NCI-H2029 (cell line): Measurements from ENCODE around the gene LY6G5C.

Experiments
- DNase-seq: peaks from one replicate; lab custom pipeline; 2025; lab: John Stamatoyannopoulos, UW

LY6G5C gene

DNA sequence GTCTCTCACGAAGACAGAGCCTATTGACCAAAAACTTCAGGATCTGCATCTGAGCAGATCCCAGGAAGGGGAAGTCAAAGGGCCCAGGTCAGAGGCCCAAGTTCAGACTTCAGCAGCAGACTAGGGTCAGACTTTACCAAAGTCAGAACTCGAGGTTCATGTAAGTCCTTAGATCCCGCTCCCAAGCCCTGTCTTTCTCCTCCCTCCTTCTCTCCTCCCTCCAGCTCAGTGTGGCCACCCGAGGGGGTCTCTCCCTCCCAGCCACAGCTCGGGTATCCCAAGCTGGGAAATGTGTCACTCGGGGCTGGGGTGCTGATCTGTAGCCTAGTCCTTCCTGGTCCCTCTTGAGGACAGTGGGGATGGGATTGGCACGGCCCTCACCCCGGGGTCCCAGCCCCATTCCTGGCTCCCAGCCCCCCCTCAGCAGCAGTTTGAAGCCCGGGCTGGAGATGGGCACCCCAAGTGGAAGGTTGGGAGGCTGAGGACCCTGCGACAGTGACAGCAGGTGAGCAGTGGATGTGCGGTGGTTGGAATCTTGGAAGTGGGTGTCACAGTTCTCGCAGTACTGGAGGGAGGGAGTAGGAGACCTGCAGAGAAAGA is 18.6 kb downstream of the LY6G5C start:
- no peak for DNase-seq

DNA sequence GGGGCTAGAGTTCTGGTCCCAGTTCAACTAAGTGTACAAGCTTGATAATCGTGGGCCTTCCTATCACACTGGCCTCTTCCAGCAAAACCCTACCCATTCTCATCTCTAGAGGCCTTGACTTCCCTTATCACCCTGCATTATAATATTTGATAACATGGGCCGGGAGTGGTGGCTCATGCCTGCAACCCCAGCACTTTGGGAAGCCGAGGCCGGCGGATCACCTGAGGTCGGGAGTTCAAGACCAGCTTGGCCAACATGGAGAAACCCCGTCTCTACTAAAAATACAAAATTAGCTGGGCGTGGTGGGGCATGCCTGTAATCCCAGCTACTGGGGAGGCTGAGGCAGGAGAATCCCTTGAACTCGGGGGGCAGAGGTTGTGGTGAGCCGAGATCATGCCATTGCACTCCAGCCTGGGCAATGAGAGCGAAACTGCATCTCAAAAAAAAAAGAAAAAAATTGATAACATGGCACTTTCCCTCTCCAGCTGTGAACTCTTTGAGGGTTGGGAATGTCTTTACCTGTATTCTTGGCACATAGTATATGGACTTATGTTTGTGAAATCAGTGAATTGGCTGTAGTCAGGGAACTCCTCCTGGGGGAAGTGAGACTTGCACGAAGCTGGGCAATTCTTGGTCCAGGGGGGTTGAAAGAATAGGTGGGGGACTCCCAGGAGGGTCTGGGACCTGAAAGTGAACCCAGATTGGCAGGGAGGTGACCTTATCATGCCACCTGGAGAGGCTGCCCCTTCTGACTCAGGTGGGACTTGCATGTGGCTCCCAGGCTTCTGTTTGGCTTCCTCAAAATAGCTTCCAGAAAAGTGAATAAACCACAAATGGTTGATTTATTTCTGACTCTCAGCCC is 19.4 kb downstream of the LY6G5C start:
- no peak for DNase-seq

DNA sequence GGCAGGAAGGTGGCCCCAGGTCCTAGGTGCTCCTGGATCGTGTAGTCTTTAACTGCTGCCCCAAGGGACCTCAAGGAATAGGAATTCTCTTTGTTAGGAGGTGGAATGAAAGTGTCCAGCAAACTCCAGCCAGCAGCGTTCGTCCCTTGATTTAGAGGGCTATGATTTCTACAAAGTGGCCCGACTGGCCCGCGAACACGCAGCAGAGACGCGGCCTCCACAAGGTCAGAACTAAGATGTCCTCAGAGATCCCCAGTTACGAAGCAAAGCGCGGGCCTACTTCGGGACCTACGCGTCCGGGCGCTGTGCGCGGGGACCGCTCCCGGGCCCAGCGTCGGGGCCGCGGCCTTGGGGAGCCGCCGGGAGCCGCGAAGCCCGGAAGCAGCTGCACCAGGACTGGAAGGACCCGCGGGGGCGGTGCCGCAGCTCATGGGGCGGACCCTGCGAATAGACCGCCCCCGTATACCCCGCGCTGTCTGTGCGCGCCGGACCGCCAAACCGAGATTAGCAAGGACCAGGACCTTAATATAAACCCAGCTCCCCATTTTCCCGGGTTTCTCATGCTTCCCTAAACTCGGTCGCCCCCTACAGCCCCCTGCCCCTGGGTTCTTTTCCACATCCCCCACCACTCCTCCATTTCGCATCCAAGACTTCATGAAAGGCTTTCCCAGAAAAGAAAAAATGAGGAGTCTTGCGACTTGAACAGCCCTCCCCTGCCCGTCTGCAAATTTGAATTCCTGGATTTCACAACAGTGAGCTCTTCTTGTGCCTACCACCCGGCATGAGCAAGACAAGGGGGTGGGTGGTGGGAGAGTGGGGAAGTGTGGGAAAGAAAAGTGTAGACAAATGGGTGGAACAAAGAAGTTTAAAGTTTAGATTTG is 20.2 kb downstream of the LY6G5C start, which contains the start of gene C6orf47:
TSS of gene C6orf47 (minus strand) at position 398 of the 881 bp plus-strand sequence. CDS start 831 bp downstream, outside the sequence.
- peak; percentile 67 for DNase-seq

DNA sequence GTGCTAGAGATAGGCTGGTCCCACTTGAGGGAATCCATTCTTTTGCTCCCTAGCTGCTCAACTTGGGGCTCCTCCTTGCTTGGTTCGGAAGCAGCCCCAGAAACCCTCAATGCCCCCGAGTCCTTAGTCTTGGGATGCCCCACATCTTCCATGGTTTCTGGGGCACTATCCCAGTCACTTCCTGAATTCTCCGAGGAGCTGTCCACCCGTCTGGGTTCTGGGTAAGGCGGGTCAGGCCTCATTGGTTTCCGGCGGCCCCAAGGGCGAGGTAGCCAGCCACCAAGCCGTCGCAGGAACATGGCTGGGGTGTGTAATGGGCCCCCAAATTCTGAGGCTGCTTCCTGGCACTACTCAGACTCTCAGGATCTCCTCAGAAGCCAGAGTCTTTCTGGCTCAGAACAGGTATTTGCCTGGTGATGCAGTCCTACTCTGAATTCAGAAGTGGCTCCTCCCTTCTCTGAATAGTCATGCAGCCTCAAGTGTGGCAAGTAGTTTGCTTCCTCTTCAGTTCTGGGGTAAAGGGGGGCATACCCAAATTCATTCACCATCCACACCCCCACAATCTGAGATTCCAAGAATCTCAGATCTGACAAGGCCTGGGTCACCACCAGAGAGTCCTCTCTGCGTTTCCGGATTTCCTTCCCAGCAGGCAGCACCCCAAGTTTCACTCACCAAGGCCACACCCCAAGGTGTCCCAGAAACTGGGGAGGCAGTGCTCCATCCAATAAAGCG is 21.1 kb downstream of the LY6G5C start:
- no peak for DNase-seq

DNA sequence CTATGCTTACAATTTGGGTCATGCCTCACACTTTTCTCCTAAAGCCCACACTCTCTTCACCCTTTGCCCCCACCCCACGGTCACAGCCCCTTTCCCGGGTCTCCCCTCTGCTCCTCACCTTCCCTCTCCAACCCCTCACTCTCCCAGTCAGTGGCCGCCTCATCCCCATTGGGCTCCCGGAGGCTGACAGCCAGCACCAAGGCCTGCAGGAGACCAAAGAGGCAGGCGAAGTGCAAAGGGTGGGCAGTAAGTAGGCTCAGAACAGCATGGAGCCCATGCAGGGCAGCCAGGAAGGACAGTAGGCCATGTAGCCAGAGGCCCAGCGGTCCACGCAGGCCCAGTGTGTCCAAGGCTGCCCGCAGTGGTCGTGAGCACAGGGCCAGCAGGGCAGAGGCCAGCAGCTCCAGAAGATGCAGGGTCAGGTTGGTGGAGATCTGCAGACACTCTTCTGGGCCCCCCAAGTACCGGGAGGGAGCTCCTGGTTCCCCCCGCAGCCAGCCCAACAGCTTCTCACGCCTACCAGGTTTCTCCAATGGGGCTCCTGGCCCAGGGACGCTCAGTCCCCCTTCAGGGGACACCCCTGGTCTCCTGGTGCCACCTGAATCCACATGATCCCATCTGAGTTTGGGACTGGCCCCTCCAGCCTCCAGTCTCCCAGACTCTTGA is 21.8 kb downstream of the LY6G5C start:
- no peak for DNase-seq

DNA sequence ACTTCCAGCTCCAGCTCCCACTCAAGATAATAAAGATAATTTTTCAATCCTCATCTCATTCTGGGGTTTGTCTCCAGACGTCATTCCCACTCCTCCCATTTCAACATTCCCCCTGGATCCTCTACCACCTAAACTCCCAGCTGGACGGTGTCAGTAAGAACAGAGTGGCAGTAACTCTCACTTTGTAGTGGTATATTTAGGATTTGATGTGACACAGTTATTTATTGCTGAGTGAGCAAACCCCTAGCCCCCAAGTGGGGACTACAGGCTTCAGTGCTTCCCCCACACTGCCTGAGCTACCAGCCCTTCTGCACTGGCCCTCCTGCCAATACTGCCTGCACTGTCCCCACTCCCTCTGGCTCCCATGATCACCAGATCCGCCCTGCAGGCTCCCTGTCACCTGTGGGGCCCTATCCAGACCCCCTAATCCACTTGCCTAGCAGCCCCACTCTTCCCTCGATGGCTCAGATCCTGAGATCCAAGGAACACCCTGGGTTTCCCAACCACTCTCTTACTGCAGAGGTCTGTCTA is 22.6 kb downstream of the LY6G5C start:
- no peak for DNase-seq

DNA sequence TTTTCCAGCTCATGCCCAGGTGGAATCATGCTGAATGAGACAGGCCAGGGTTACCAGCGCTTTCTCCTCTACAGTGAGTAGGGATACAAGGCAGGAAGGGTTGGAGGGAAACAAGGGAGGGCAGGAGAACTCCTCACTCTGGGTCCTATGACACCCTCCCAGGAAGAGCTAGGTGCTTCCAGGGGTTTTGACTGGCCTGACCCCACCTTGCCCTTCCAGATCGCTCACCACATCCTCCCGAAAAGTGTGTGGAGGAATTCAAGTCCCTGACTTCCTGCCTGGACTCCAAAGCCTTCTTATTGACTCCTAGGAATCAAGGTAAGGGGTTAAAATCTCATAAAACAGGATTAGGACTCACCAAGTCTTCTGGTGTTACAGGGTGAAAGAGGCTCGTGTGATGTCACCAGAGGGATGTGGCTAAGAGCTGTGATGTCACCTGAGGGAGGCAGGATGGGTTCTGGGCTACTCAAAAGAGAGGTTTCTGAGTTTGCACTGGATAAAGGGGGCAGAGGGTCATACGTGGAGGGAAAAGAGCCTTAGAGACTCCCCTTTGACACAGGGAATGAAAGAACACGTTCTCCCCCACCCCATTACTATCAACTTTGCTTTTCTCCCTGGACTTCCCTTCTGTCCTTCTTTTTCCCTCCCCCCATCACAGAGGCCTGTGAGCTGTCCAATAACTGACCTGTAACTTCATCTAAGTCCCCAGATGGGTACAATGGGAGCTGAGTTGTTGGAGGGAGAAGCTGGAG is 23.3 kb downstream of the LY6G5C start:
- DNase-seq = no peak

DNA sequence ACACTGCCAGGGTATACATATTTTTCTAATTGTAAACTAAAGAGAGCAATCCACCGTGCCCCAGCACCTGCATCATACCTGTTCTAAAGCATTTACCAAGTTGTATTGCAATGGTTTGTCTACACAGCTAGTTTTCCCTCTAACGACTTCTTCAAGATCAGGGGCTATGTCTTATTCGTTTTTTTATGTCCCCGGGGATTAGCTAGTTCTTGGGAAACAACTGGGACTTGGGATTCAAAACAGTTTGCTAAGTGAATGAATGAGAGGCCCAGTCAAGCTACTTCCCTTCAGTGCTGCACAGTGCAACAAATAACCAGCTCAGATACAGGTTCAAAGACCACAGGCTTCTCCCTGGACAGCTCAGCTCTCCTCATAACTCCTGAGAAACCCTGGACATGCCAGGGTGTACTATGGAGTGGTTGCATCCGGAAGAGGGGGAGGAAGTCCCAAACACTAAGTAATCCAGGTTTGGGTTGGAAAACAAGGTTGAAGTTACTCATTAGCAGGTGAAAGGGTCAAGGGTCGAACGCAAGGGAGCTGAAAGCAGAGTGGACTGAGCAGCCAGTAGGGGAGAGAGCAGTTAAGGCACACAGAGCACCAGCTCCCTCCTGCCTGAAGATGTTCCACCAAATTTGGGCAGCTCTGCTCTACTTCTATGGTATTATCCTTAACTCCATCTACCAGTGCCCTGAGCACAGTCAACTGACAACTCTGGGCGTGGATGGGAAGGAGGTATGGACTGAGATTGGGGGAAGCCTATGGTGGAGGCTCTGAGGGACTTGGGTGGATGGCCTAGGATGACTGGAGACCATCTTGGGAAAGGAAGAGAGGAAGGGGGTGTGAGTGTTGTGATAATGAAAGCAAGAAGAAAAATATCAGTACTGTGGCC is 25.3 kb downstream of the LY6G5C start, which contains the start of gene APOM:
TSS of gene APOM (plus strand) at position 546 of the 889 bp plus-strand sequence. CDS start at position 619, 73 bp downstream.
- DNase-seq = no peak

DNA sequence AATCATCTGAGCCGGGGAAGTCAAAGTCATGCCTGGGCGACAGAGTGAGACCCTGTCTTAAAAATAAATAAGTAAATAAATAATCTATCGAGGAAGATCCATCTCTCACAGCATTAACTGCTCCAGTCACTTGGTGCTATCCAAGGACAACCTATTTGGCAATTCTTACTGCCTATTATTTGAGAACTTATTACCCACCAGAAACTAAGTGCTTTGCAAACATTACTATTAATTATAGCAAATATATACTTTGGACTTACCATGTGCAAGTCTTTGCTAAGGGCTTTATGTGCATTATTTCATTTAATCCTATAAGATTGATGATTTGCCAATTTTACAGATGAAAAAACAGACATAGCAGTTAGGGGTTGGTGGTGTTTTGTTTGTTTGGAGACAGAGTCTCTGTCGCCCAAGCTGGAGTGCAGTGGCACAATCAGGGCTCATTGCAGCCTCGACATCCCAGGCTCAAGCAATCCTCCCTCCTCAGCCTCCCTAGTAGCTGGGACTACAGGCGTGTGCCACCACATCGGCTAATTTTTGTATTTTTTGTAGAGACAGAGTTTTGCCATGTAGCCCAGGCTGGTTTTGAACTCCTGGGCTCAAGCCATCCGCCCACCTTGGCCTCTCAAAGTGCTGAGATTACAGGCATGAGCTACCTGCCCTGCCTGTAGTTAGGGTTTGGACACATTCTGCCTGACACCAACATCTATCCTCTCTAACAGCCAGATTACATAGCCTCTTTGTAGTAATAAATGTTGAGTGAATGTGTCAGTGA is 26.1 kb downstream of the LY6G5C start:
- no peak for DNase-seq

DNA sequence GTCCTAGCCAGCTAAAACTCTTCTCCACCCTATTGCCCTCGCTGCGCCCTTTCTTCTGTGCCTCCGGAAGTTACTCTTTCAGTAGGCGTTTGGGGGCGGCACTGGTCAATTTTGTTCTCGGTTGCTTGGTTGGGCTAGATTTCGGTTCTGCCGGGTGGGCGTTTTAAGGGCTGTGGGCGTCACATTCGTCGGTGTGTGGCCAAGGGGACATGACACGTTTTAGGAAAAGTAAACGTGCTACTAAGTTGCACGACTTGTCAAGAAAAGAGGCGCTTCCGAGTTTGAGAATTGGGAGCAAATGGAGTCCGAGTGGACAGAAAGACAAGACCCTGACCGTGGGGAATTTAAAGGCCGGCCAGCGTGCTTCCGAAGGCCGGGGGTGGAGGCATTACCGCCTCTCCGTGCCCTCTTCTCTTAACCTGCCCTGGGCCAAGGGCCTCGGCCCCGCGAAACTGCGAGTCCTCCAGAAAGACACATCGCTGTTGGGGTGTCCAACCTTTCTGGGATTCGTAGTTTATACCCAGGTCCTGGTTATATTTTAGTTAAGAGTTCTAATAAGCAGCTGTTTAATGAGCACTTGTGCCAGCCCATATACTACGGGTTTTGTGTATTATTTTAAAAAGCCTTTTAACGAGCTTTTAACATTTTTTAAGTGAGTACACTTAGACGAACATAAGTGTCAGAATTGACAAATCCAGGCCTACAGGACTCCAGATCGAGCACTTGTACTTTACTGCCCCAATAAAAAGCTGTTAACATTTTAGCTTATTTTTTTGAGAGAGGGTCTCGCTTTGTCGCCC is 27.7 kb downstream of the LY6G5C start:
- peak; percentile 95 for DNase-seq

DNA sequence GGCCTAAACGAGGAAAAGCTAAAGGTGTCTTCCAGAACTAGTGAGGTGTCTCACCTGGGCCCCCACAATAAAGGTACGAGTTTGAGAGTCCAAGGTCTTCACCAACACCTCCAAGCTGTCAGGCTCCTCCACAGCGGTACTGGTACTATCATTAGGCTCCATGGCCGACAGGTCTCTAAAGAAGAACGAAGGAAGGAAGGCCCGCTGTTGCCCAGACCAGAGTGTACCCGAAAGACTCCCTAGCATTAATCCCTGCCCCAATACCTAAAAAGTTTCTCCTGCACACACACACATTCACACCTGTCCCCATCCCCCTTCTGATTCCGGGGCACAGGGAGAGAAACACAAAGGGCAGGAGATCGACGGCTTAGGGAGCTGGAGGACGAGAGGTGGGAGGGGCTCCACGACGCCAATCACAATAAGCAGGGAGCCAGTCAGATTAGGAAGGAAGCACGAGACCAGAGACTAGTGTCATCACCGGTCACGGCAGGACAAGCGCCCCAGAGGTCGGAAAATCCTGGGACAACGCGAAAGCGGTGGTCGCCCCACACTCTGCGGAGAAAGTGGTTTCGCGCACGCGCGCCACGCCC is 29.2 kb downstream of the LY6G5C start:
- peak; percentile 69 for DNase-seq

DNA sequence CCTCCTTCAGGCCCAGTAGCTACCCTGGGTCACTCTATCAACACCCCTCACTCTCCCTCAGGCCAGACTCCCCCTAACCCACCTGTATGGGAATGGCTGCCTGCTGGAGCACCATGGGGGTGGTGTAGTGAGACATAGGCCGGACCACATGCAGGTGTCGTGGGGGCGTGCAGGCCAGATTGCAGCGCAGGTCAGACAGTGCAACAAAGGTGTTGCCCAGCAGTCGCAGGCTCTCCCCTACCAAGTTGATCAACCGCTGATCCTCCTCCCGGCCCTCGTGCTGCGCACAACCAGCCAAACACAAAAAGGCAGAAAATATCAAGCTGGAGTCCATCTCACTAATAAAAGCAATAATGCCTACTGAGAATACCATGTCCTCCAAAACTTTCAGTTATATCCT is 35.5 kb downstream of the LY6G5C start:
- DNase-seq = no peak

DNA sequence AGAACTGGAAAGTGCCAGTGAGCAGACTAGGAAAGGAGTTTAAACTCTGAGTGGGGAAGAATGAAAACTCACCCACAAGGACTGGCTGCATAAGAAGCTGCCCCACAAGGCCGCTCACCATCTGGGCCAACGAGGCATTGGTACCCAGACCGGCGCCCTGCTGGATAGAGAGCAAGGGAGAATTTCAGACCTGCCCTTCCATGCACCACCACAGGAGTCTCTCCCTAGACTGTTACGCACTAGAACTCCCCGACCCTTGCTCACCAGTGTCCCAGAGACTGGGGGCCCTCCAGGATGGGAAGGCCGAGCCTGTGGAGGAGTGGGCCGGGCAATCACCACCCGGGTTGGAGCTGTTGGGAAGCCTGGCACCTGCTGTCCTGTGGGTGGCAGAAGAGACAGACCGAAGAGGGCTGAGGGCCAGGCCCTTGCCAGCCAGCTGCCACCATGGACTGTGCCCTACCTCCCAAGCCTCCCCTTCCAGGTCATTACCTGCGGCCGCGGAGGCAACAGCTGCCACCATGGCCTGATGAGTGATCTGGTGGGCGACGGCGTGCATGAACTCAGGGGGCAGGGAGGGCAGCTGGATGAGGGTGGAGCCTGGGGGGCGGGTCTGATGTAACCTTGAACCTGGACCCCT is 36.9 kb downstream of the LY6G5C start:
- no peak for DNase-seq

DNA sequence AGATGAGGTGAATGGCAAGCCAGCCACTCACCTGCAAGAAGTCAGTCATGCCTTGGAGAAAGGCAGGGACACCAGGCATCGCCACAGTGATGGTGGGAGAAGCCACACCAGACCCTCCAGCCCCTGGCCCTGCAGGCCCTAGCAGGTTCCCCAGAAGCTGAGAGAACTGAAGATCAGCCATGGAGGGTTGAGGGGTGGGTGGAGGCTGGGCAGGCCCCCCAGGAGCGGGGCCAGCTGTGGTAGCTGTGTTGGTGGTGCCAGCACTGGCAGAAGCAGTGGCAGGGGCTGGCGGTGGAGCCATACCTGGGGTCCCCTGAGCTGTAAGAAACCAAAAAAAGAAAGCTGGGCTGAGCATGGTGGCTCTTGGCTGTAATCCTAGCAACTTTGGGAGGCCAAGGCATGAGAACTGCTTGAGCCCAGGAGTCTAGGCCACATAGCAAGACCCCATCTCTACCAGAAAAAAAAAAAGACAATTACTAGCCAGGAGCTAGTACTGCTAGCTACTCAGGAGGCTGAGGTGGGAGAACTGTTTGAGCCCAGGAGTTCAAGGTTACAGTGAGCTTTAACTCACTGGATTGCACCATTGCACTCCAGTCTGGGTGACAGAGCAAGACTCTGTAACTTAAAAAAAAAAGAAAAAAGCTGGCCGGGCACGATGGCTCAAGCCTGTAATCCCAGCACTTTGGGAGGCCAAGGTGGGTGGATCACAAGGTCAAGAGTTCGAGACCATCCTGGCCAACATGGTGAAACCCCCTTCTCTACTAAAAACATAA is 37.9 kb downstream of the LY6G5C start:
- DNase-seq = no peak

DNA sequence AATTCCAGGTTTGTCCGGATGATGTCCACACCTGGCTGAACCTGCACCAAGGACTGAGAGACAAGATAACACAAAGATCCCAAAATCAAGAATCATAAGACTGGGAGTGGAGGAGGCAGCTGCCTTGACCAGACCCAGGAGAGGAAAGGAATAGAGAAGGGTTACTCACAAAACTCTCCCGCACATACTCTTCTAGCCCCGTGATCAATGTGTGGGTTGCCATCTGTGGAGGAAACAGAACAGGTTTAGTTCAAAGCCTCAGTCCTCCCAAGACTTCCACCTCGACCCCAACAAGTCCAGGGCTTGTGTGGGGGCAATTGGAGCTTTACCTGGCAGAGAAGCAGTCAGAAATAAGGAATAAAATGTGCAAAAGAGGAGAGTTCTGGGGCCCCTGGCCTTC is 39.5 kb downstream of the LY6G5C start:
- no peak for DNase-seq

DNA sequence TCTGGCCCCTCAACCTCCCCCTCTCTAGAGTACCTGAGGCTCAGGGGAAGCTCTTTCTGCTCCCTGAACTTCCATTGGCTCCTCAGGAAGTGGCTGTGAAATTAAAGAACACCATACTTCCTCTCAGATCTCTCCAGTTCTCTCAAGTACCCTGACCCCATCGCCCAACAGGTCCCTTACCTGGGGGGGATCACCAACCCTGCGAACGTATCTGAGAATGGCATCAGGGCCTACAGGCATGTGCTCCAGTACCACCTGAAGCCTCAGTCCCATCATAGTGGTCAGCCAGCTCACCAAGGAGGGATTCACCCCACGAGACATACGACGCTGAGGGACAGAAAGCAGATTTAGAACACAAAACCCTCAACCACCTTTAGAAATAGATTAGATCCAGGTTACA is 40.3 kb downstream of the LY6G5C start:
- no peak for DNase-seq
